NCI-H69 (cell line): ENCODE results near the gene RPTOR.

Experiments used
- DNase-seq: peaks from one replicate; lab custom pipeline; 2025; lab: John Stamatoyannopoulos, UW

Gene RPTOR

GRCh38 chr17:80591788-80592187, 47.1 kb downstream of the RPTOR start:
- DNase-seq: no peak

GRCh38 chr17:80592243-80592642, 47.6 kb downstream of the RPTOR start:
- no peak for DNase-seq

- DNase-seq: no peak
Measured at GRCh38 chr17:80593181-80593580, 48.5 kb downstream of the RPTOR start.

- no peak for DNase-seq
Measured at GRCh38 chr17:80594431-80595269, 50.0 kb downstream of the RPTOR start.

GRCh38 chr17:80596760-80597608, 52.3 kb downstream of the RPTOR start:
- no peak for DNase-seq

GRCh38 chr17:80598813-80599545, 54.3 kb downstream of the RPTOR start:
- peak; percentile 75 for DNase-seq

- DNase-seq: peak; percentile 76
Measured at GRCh38 chr17:80599546-80600305, 55.1 kb downstream of the RPTOR start.

- no peak for DNase-seq
Measured at GRCh38 chr17:80601146-80601545, 56.5 kb downstream of the RPTOR start.

- no peak for DNase-seq
Measured at GRCh38 chr17:80603396-80603795, 58.8 kb downstream of the RPTOR start.

GRCh38 chr17:80604009-80604669, 59.5 kb downstream of the RPTOR start:
- DNase-seq: no peak

GRCh38 chr17:80604670-80605010, 60.0 kb downstream of the RPTOR start:
- DNase-seq: no peak

- DNase-seq: no peak
Measured at GRCh38 chr17:80605326-80606066, 60.9 kb downstream of the RPTOR start.

GRCh38 chr17:80608326-80608725, 63.7 kb downstream of the RPTOR start:
- DNase-seq: no peak

- DNase-seq: no peak
Measured at GRCh38 chr17:80609757-80610156, 65.1 kb downstream of the RPTOR start.

GRCh38 chr17:80611816-80612215, 67.2 kb downstream of the RPTOR start:
- no peak for DNase-seq

- no peak for DNase-seq
Measured at GRCh38 chr17:80612997-80613731, 68.5 kb downstream of the RPTOR start.

- DNase-seq: peak; percentile 67
Measured at GRCh38 chr17:80613732-80614071, 69.1 kb downstream of the RPTOR start.

- no peak for DNase-seq
Measured at GRCh38 chr17:80614332-80615047, 69.9 kb downstream of the RPTOR start.

GRCh38 chr17:80615376-80615775, 70.7 kb downstream of the RPTOR start:
- peak; percentile 95 for DNase-seq
